ENCODE results near the gene NLRP9. TPM values are rescaled to one million over a fixed set of nuclear protein-coding genes. Genes with fewer than 3 reads are reported as not detected.

Gene NLRP9
- total RNA-seq, 2 donors from 2014 or later, result not detected

DNA sequence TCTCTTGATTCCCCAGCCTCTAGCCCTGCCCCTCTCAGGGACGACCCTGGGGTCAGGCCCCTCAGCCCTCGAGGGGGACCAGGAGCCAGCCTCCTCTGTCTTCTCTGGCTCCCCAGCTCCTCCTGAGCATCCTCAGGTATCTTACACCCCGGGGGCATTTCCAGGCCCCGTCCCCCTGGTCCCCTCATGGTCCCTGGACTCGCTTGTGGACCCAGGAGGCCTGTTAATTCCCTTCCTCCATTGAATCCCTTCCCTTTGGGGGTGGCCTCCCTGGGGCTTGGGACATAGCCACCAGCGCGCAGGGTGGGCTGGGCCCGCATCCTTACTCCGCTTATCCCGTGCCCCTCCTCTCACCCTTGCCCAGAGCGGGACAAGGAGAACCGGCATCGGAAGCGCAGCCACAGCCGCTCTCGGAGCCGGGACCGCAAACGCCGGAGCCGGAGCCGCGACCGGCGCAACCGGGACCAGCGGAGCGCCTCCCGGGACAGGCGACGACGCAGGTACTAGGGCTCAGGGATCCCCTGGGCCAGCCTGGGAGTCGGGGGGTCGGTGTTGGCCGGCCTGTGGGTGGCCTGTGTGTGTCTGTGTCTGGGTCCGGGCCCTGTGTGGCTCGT is 79.2 kb downstream of the NLRP9 start:
- ATAC-seq (no peak), DNase-seq (no peak)
- H3K27me3 Mint-ChIP-seq, result no peaks in the 10 kb centered on the region
- H3K9me3 ChIP-seq (ENCODE audit: control insufficient read depth, low read length, poor library complexity, severe bottlenecking), result no peaks in the 10 kb centered on the region
- peaks cover 9% of the 10 kb centered on the region for H3K36me3 Mint-ChIP-seq (ENCODE audit: low read depth)
- H3K4me3 Mint-ChIP-seq, result peak overlapping the region; percentile 76
- H3K27ac Mint-ChIP-seq, result peak overlapping the region; percentile 100
- H3K4me1 Mint-ChIP-seq, result peaks cover 52% of the 10 kb centered on the region

Other genes starting within 250 kb of the NLRP9 start
- under 1 TPM; 0.08 to 0.47 TPM for gene SSC5D, start 250.0 kb downstream of the NLRP9 start, total RNA-seq
- gene SBK2, start 201.3 kb downstream of the NLRP9 start, total RNA-seq, result not detected
- gene SBK3, start 192.9 kb downstream of the NLRP9 start, total RNA-seq, result not detected
- gene ZNF579, start 157.6 kb downstream of the NLRP9 start, total RNA-seq, result 1 to 10 TPM; 5.9 to 6.2 TPM
- 10 to 100 TPM in 1 of 2 donors, 1 to 10 TPM in 1; 9.2 to 10.7 TPM for gene FIZ1, start 138.9 kb downstream of the NLRP9 start, total RNA-seq
- gene ZNF524, start 138.1 kb downstream of the NLRP9 start, total RNA-seq, result 10 to 100 TPM; 16.6 to 17.0 TPM
- gene ZNF865, start 132.8 kb downstream of the NLRP9 start, total RNA-seq, result 10 to 100 TPM; 12.6 to 12.8 TPM
- gene ZNF784, start 113.8 kb downstream of the NLRP9 start, total RNA-seq, result 10 to 100 TPM; 11.3 to 13.8 TPM
- gene ZNF580, start 97.4 kb downstream of the NLRP9 start, total RNA-seq, result 10 to 100 TPM; 40.3 to 41.8 TPM
- 10 to 100 TPM; 24.7 to 26.3 TPM for gene ZNF581, start 94.8 kb downstream of the NLRP9 start, total RNA-seq
- 1 to 10 TPM; 1.1 to 1.6 TPM for gene CCDC106, start 90.2 kb downstream of the NLRP9 start, total RNA-seq
- gene U2AF2, start 83.4 kb downstream of the NLRP9 start, total RNA-seq, result 100 to 1,000 TPM; 248 to 258 TPM
- 10 to 100 TPM; 42.5 to 44.1 TPM for gene EPN1, start 63.2 kb downstream of the NLRP9 start, total RNA-seq
- gene RFPL4A, start 20.7 kb upstream of the NLRP9 start, total RNA-seq, result not detected
- gene RFPL4AL1, start 30.7 kb upstream of the NLRP9 start, total RNA-seq, result not detected
- not detected for gene NLRP11, start 93.6 kb upstream of the NLRP9 start, total RNA-seq
- not detected for gene NLRP4, start 98.1 kb upstream of the NLRP9 start, total RNA-seq
- not detected for gene NLRP13, start 193.9 kb upstream of the NLRP9 start, total RNA-seq
- gene NLRP8, start 209.4 kb upstream of the NLRP9 start, total RNA-seq, result not detected
- gene NLRP5, start 248.4 kb upstream of the NLRP9 start, total RNA-seq, result not detected

Measured in T-helper 17 cell (primary cell).